Esophagus muscularis mucosa (tissue), 4 donors: Measurements from ENCODE around the gene ERN1. TPM values are rescaled to one million over a fixed set of nuclear protein-coding genes. Genes with fewer than 3 reads are reported as not detected.
A peak's percentile ranks its signal among the peaks of the same experiment; 100 is the strongest.

ENCODE experiments used
- DNase-seq: peaks from one replicate; pipeline ENCODE4 v3.0.0-alpha.2; 2017; ENCODE audit errors: extremely low spot score
- H3K27ac ChIP-seq, 4 donors: fragments of 200-600 bp; sonication (generic); replicated peaks in 1 of 4; 1 replicate in 3 of 4; 2 replicates in 1 of 4; pipeline ENCODE4 v1.5.1; 2016 to 2019; ENCODE audit warnings: mild to moderate bottlenecking in 1 of 4
- H3K27me3 ChIP-seq, 4 donors: fragments of 200-600 bp; sonication (generic); one replicate each; pipeline versions ENCODE4 v1.5.1 to v1.6.0; 2016 to 2019
- H3K36me3 ChIP-seq, 4 donors: fragments of 200-600 bp; sonication (generic); one replicate each; pipeline ENCODE4 v1.5.1; 2016 to 2019
- H3K4me1 ChIP-seq, 4 donors: fragments of 200-600 bp; sonication (generic); one replicate each; pipeline ENCODE4 v1.5.1; 2016 to 2019
- H3K4me3 ChIP-seq, 4 donors: fragments of 200-600 bp; sonication (generic); 1 replicate in 2 of 4; 2 replicates in 2 of 4; pipeline ENCODE4 v1.5.1; 2016 to 2019; ENCODE audit warnings: mild to moderate bottlenecking in 4 of 4, moderate library complexity in 1 of 4
- H3K9me3 ChIP-seq, 4 donors: fragments of 200-600 bp; sonication (generic); 1 replicate in 3 of 4; 2 replicates in 1 of 4; pipeline ENCODE4 v1.5.1; 2016 to 2019
- EP300 ChIP-seq: sonication (generic); formaldehyde crosslinking; IDR thresholded peaks from one replicate; pipeline ENCODE4 v1.6.1; 2017; ENCODE audit warnings: antibody characterized with exemption
- POLR2A ChIP-seq: fragments of 450-650 bp; IDR thresholded peaks from one replicate; pipeline ENCODE4 v1.6.1; 2017; ENCODE audit warnings: antibody characterized with exemption, moderate library complexity, mild to moderate bottlenecking, low read depth
- POLR2AphosphoS5 ChIP-seq, 2 donors: sonication (generic); formaldehyde crosslinking; IDR thresholded peaks; one replicate each; pipeline ENCODE4 v1.6.1; 2017; ENCODE audit warnings: antibody characterized with exemption in 2 of 2
- WGBS: methylation state at CpG from one replicate; pipeline ENCODE4 v1.1.5; 2018; 5-methylcytosine and 5-hydroxymethylcytosine counted together
- intact Hi-C: fragments of 100-400 bp; cut with DNase I; formaldehyde crosslinking; loops from one replicate; pipeline ENCODE4 v1.15.1; 2023
- total RNA-seq, 4 donors: library from RNA; depleted of rRNA; stranded (reverse); fragments of >200 nt; gene quantifications; one replicate each; pipeline versions ENCODE4 v1.1.0 to v1.2.1, GENCODE V29; 2016
- TF ChIP-seq, protein P1 (sequence below), 3 experiments: fragments of 200-600 bp in 2 of 3; fragments of 450-650 bp in 1 of 3; sonication (generic) in 2 of 3; IDR thresholded peaks; one replicate each; pipeline ENCODE4 v1.5.1; 2017 to 2019; ENCODE audit warnings: antibody characterized with exemption in 3 of 3, mild to moderate bottlenecking in 2 of 3, moderate library complexity in 1 of 3

ERN1 gene
- total RNA-seq, 4 donors from 2014 or later = 6.2 to 11.2 (median 9.3) TPM

DNA sequence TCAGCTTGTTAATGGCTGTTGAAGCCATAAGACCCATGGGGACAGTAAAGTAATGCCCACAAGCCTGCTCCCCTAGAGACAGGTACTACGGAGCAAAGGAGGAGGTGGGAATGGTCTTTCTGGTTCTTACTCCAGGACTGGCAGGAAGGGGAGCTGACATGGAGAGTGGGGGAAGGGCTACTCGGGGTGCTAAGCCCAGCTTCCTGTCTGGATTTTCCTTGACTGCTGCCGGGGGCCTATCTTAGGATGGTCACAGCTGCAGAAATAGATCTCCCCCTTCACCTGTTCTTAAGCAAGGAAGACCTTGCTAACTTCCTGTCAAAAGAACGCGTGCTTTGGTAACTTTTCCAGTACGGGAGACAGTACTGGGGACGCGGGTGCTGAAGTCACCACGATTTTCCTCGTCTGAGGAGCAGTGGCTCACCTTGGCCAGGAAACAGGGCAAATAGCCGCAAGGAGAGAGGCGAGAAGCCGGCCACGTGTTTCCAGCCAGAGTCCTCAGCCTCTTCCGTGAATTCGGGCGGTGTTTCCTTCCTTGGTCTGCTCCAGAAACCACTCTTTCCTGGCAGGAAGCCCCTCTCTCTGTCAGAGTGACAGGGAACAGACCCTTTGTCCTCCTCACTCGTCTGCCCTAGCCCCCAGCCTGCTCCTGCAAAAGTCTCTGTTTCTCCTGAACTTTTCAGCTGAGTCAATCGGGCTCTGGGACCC is 132.4 kb downstream of the ERN1 start:
- peaks cover 0 to 2% (median 0%) of the 10 kb centered on the region in 4 donors for H3K36me3 ChIP-seq
- peak overlapping the region; percentile 19 to 62 (median 37) for H3K27ac ChIP-seq
- H3K27me3 ChIP-seq = peaks cover 0 to 67% (median 16%) of the 10 kb centered on the region in 4 donors
- intact Hi-C loops = no loop called here
- peak overlapping the region; percentile 54 to 68 (median 58) for H3K4me3 ChIP-seq
- H3K9me3 ChIP-seq = no peaks in the 10 kb centered on the region
- WGBS = 23% methylated on average over 13 of the region's 19 CpGs
- TF ChIP-seq, protein P1, sequence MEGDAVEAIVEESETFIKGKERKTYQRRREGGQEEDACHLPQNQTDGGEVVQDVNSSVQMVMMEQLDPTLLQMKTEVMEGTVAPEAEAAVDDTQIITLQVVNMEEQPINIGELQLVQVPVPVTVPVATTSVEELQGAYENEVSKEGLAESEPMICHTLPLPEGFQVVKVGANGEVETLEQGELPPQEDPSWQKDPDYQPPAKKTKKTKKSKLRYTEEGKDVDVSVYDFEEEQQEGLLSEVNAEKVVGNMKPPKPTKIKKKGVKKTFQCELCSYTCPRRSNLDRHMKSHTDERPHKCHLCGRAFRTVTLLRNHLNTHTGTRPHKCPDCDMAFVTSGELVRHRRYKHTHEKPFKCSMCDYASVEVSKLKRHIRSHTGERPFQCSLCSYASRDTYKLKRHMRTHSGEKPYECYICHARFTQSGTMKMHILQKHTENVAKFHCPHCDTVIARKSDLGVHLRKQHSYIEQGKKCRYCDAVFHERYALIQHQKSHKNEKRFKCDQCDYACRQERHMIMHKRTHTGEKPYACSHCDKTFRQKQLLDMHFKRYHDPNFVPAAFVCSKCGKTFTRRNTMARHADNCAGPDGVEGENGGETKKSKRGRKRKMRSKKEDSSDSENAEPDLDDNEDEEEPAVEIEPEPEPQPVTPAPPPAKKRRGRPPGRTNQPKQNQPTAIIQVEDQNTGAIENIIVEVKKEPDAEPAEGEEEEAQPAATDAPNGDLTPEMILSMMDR (IDR thresholded peaks at IDR 0.05) = no peak
- TF ChIP-seq POLR2AphosphoS5 (IDR thresholded peaks at IDR 0.05) = no peak
- TF ChIP-seq EP300 = no peak
- no peak for TF ChIP-seq POLR2A
- H3K4me1 ChIP-seq = peaks cover 20 to 31% (median 24%) of the 10 kb centered on the region in 4 donors
- DNase-seq = no peak

DNA sequence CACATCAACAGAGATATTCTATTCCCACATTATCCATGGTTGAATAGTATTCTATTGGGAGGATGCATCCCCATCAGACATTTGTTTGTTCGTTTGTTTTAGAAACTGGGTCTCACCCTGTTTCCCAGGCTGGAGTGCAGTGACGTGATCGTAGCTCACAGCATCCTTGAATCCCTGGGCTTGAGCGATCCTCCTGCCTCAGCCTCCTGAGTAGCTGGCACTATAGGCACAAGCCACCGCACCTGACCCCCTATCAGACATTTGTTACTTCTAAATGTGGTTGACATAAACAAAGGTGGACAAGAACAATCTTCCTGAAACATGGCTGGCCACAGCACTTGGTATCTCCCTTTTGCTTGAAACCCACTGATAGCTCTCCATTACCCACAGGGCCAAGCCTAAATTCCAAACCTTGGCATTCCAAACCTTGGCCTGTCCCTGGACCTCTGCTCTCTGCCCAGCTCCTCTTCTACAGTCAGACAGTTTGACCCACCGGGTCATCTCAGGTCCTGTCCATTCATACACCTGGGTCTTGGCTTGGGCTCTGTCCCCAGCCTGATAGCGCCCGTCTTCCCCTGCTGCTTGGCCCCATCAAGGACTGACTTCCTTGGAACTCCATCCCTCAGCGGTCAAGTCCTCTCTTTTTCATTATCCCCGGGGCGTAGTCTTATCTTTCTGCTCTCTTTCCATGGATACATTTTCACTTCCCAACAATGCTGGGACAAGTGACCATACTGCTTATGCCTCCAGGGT is 133.3 kb downstream of the ERN1 start:
- intact Hi-C loops = no loop called here
- no peaks in the 10 kb centered on the region for H3K36me3 ChIP-seq
- no peak for DNase-seq

DNA sequence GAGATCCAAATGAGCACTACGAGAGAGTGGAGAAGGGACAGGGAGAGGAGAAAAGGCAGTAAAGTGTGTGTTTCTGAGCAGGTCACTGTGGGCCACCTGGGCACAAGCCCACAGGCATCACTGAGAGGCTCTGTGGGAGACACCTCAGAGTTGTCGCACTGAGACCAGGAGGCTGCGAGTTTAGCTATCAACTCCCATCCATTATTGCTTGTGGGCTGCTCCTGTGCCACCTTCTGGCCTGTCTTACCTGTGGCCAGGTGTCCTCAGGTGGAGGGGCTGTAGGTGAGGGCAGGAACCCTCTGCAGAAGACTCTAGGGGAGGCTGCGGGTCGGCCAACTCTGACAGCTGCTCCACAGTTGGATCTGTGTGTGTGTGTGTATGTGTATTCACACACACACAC is 134.3 kb downstream of the ERN1 start:
- WGBS = 81% methylated on average over 5 of the region's 5 CpGs
- TF ChIP-seq POLR2A = no peak
- intact Hi-C loops = no loop called here

More for the DNA sequence above, 133.3 kb downstream of the ERN1 start:
- no peak overlapping the region for H3K4me3 ChIP-seq
- no peak for TF ChIP-seq POLR2A
- TF ChIP-seq, protein P1 (IDR thresholded peaks at IDR 0.05) = no peak
- no peak for TF ChIP-seq POLR2AphosphoS5 (IDR thresholded peaks at IDR 0.05)
- no peak for TF ChIP-seq EP300
- peaks cover 20 to 23% (median 21%) of the 10 kb centered on the region in 4 donors for H3K4me1 ChIP-seq
- H3K27me3 ChIP-seq = peaks cover 0 to 68% (median 16%) of the 10 kb centered on the region in 4 donors
- WGBS = 96% methylated on average over 11 of the region's 11 CpGs
- no peak overlapping the region for H3K27ac ChIP-seq
- H3K9me3 ChIP-seq = no peaks in the 10 kb centered on the region

DNA sequence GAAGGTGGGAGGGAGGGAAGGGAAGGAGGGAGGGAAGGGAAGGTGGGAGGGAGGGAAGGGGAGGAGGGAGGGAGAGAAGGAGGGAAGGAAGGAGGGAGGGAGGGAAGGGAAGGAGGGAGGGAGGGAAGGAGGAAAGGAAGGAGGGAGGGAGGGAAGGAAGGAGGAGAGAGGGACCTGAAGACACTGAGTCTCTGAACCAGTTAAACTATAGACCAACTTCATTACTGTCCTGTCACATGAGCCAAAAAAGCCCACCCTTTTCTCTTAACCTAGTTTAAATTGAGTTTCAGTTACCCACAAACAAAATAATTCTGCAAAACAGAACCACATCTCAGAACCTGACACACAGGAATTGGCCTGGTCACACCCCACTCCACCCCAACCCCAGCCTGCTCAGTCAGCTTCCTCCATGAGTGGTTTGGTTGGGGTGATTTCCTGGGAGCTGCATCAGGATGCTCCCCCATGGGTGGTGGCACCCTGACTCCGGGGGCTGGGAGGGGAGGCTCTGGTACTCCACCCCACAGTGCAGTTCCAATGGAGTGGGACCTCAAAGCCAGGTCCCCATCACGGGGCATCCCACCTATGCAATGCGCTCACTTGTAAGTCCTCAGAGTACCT is 136.5 kb downstream of the ERN1 start:
- no peaks in the 10 kb centered on the region for H3K9me3 ChIP-seq
- TF ChIP-seq POLR2AphosphoS5 (IDR thresholded peaks at IDR 0.05) (no peak), EP300 (no peak), POLR2A (no peak)
- TF ChIP-seq, protein P1 (IDR thresholded peaks at IDR 0.05) = no peak
- H3K4me3 ChIP-seq = no peak overlapping the region
- intact Hi-C loops = no loop called here
- H3K27ac ChIP-seq = no peak overlapping the region
- WGBS = no CpG with 5 or more reads among the region's 3 CpGs
- H3K4me1 ChIP-seq = peaks cover 16 to 31% (median 28%) of the 10 kb centered on the region in 4 donors
- H3K27me3 ChIP-seq = peaks cover 0 to 68% (median 10%) of the 10 kb centered on the region in 4 donors
- DNase-seq = no peak
- H3K36me3 ChIP-seq = no peaks in the 10 kb centered on the region

More for the DNA sequence above, 134.3 kb downstream of the ERN1 start:
- Histone ChIP-seq H3K4me1 (peaks cover 16 to 23% (median 21%) of the 10 kb centered on the region in 4 donors), H3K9me3 (no peaks in the 10 kb centered on the region), H3K27ac (no peak overlapping the region), H3K36me3 (no peaks in the 10 kb centered on the region), H3K4me3 (no peak overlapping the region), H3K27me3 (peaks cover 0 to 67% (median 16%) of the 10 kb centered on the region in 4 donors)
- DNase-seq = no peak

DNA sequence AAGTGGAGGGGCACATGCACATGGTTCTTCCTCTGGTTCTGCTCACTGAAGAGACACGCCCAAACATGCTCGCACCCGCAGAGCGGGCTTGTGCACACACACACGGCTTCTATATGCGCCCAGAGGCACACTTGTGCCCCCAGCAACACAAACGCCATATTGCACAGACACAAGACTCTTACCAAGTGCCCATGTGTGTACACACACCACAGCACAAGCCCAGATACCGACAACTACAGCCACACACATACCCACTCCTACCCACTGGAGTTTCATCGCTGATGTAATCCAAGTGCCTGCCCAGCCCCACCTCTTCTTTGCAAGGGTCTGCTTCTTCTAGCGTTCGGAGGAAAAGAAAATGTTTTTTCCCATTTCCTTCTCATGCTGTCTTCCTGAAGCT is 138.3 kb downstream of the ERN1 start:
- no peak overlapping the region for H3K4me3 ChIP-seq
- no peaks in the 10 kb centered on the region for H3K36me3 ChIP-seq
- peaks cover 0 to 60% (median 0%) of the 10 kb centered on the region in 4 donors for H3K27me3 ChIP-seq
- intact Hi-C loops = no loop called here
- H3K9me3 ChIP-seq = no peaks in the 10 kb centered on the region
- H3K4me1 ChIP-seq = peaks cover 15 to 33% (median 29%) of the 10 kb centered on the region in 4 donors
- no peak for DNase-seq
- H3K27ac ChIP-seq = no peak overlapping the region
- TF ChIP-seq EP300 (no peak), POLR2AphosphoS5 (IDR thresholded peaks at IDR 0.05) (no peak), POLR2A (no peak)
- TF ChIP-seq, protein P1 (IDR thresholded peaks at IDR 0.05) = no peak
- 83% methylated on average over 11 of the region's 11 CpGs for WGBS
